ENCODE measurements around the gene COL4A5.

COL4A5 gene

DNA sequence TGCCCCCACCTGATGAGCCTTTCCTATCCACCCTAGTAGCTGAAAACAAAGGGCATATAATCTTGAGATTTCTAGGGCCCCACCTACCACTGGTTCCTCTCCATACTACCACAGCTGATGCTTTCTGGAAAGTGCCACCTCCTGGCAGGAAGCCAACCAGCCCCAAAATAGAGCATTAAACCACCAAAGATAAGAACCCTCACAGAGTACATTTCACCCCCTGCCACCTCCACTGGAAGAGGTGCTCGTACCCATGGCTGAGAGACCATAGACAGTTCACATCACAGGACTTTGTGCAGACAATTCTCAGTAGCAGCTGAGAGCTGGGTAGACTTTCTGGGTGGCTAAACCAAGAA lies 202.6 kb downstream of the COL4A5 start:
- Histone ChIP-seq H3K27me3 (ENCODE audit: control insufficient read depth, insufficient read depth, low read length) (no peaks in the 10 kb centered on the region), H3K4me1 (no peaks in the 10 kb centered on the region), H3K9ac (no peak overlapping the region)

DNA sequence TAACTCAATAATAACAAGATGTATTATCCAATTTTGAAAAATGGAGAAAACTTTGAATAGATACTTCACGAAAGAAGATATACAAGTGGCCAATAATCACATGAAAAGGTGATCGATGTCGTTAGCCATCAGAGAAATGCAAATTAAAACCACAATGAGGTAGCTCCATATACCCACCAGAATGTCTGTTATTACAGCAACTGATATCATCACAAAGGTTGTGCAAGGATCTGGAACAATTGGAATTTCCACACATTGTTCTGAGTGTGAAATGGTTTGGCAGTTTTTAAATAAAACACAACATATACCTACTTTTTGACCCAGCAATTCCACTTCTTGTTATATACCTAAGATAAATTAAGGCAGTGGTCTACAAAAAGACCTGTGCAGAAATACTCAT lies 225.1 kb downstream of the COL4A5 start:
- H3K27me3 ChIP-seq (ENCODE audit: control insufficient read depth, insufficient read depth, low read length) = no peaks in the 10 kb centered on the region
- TF ChIP-seq, protein P1, sequence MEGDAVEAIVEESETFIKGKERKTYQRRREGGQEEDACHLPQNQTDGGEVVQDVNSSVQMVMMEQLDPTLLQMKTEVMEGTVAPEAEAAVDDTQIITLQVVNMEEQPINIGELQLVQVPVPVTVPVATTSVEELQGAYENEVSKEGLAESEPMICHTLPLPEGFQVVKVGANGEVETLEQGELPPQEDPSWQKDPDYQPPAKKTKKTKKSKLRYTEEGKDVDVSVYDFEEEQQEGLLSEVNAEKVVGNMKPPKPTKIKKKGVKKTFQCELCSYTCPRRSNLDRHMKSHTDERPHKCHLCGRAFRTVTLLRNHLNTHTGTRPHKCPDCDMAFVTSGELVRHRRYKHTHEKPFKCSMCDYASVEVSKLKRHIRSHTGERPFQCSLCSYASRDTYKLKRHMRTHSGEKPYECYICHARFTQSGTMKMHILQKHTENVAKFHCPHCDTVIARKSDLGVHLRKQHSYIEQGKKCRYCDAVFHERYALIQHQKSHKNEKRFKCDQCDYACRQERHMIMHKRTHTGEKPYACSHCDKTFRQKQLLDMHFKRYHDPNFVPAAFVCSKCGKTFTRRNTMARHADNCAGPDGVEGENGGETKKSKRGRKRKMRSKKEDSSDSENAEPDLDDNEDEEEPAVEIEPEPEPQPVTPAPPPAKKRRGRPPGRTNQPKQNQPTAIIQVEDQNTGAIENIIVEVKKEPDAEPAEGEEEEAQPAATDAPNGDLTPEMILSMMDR (IDR thresholded peaks at IDR 0.05) = no peak
- H3K79me2 ChIP-seq = no peaks in the 10 kb centered on the region
- H3K9ac ChIP-seq = no peak overlapping the region
- no peak overlapping the region for H3K27ac ChIP-seq
- H3K4me2 ChIP-seq (ENCODE audit: low read length) = no peak overlapping the region
- H3K36me3 ChIP-seq (ENCODE audit: control insufficient read depth, insufficient read depth, low read length) = no peaks in the 10 kb centered on the region
- H3K4me3 ChIP-seq (ENCODE audit: low read depth, low read length) = no peak overlapping the region
- H2AFZ ChIP-seq = no peak overlapping the region
- no peaks in the 10 kb centered on the region for H3K9me3 ChIP-seq (ENCODE audit: control insufficient read depth, low read length)
- no peaks in the 10 kb centered on the region for H3K4me1 ChIP-seq

More for the DNA sequence above, 202.6 kb downstream of the COL4A5 start:
- no peak overlapping the region for H3K4me3 ChIP-seq (ENCODE audit: low read depth, low read length)
- no peaks in the 10 kb centered on the region for H3K9me3 ChIP-seq (ENCODE audit: control insufficient read depth, low read length)
- no peaks in the 10 kb centered on the region for H3K36me3 ChIP-seq (ENCODE audit: control insufficient read depth, insufficient read depth, low read length)
- no peak overlapping the region for H3K4me2 ChIP-seq (ENCODE audit: low read length)
- TF ChIP-seq, protein P1 (IDR thresholded peaks at IDR 0.05) = no peak
- no peak overlapping the region for H3K27ac ChIP-seq
- H2AFZ ChIP-seq = no peak overlapping the region
- no peaks in the 10 kb centered on the region for H3K79me2 ChIP-seq

DNA sequence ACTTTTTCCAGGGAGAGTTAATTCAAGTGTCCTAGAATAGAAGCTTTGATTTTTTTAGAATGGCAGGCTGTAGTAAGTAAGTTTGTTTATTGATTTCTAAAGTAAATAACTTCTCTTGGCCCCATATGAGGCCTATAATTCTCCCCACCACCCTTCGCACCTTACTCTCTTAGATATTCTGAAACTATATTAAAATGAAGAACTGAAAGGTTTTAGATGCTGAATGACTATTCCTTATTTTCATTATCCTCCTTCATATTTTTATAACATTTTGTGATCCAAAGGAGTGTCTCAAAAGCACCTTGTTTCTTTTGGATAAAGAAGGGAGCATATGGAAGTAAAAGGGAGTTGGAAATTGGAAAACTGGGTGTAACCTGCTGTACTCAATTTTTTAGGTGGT lies 226.5 kb downstream of the COL4A5 start:
- Histone ChIP-seq H3K9ac (no peak overlapping the region), H3K79me2 (no peaks in the 10 kb centered on the region), H3K36me3 (ENCODE audit: control insufficient read depth, insufficient read depth, low read length) (no peaks in the 10 kb centered on the region), H3K4me3 (ENCODE audit: low read depth, low read length) (no peak overlapping the region), H3K4me1 (no peaks in the 10 kb centered on the region), H3K4me2 (ENCODE audit: low read length) (no peak overlapping the region), H3K9me3 (ENCODE audit: control insufficient read depth, low read length) (no peaks in the 10 kb centered on the region), H2AFZ (no peak overlapping the region), H3K27ac (no peak overlapping the region), H3K27me3 (ENCODE audit: control insufficient read depth, insufficient read depth, low read length) (no peaks in the 10 kb centered on the region)
- TF ChIP-seq, protein P1 (IDR thresholded peaks at IDR 0.05) = no peak

DNA sequence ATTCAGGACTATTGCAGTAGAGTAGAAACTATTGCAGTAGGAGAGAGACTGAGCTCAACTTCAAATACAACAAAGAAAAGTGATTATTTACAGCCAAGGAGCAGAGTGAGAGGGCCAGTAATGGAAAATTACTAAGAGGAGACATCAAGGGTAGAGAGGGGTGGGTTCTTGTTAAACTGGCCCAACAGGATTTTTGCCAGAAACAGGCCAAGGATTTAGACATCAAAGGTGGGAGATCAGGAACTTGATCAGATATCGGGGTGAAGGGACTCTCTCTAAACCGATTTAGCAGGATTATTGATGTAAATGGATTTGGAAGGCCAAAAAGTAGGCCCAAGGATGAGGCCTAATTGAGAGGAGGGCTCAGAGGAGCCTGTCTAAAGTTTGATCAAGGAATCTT lies 231.9 kb downstream of the COL4A5 start:
- H3K27me3 ChIP-seq (ENCODE audit: control insufficient read depth, insufficient read depth, low read length) = no peaks in the 10 kb centered on the region

DNA sequence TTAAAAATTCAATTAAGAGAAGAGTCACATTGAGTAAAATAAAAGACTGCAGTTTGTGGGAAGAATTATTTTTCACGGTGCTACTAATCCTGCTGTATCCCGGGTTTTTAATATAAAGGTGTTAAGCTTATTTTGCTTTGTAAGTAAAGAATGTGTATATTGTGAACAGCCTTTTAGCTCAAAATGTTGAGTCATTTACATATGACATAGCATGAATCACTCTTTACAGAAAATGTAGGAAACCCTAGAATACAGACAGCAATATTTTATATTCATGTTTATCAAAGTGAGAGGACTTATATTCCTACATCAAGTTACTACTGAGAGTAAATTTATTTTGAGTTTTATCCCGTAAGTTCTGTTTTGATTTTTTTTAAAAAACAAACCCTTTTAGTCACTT lies 257.1 kb downstream of the COL4A5 start:
- Histone ChIP-seq H3K27ac (no peak overlapping the region), H3K27me3 (ENCODE audit: control insufficient read depth, insufficient read depth, low read length) (no peaks in the 10 kb centered on the region), H3K9ac (no peak overlapping the region), H2AFZ (no peak overlapping the region), H3K4me3 (ENCODE audit: low read depth, low read length) (no peak overlapping the region), H3K36me3 (ENCODE audit: control insufficient read depth, insufficient read depth, low read length) (no peaks in the 10 kb centered on the region), H3K4me2 (ENCODE audit: low read length) (no peak overlapping the region), H3K4me1 (no peaks in the 10 kb centered on the region), H3K9me3 (ENCODE audit: control insufficient read depth, low read length) (no peaks in the 10 kb centered on the region), H3K79me2 (no peaks in the 10 kb centered on the region)
- TF ChIP-seq, protein P1 (IDR thresholded peaks at IDR 0.05) = no peak

More for the DNA sequence above, 231.9 kb downstream of the COL4A5 start:
- Histone ChIP-seq H3K4me1 (no peaks in the 10 kb centered on the region), H2AFZ (no peak overlapping the region), H3K79me2 (no peaks in the 10 kb centered on the region), H3K9me3 (ENCODE audit: control insufficient read depth, low read length) (no peaks in the 10 kb centered on the region), H3K4me3 (ENCODE audit: low read depth, low read length) (no peak overlapping the region), H3K9ac (no peak overlapping the region), H3K4me2 (ENCODE audit: low read length) (no peak overlapping the region), H3K27ac (no peak overlapping the region), H3K36me3 (ENCODE audit: control insufficient read depth, insufficient read depth, low read length) (no peaks in the 10 kb centered on the region)
- TF ChIP-seq, protein P1 (IDR thresholded peaks at IDR 0.05) = no peak
